ENCODE data around the gene NAV3. TPM values are rescaled to one million over a fixed set of nuclear protein-coding genes. Genes with fewer than 3 reads are reported as not detected.

The NAV3 gene
- total and polyA plus RNA-seq, 7 donors: 0.47 to 4.2 (median 2.2) TPM

DNA sequence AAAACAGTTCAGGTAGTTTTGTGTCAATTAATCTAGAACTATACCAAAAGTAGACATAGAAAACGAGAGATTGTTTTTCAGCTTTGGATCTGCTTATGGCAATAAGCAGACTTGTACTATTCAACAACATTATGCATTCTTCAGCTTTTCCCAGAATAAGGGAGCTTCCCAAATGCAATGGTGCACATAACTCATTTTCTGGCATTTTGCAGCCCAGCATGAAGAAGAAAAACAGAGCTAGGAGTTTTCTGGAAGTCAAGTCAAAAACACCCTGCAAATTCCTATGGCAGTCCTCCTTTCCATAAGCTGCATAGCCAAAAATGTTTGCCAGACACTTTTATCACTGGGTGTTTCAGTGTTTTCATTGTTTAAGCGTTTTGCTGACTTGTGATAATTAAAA is 314.7 kb downstream of the NAV3 start:
- TF ChIP-seq, protein P1, sequence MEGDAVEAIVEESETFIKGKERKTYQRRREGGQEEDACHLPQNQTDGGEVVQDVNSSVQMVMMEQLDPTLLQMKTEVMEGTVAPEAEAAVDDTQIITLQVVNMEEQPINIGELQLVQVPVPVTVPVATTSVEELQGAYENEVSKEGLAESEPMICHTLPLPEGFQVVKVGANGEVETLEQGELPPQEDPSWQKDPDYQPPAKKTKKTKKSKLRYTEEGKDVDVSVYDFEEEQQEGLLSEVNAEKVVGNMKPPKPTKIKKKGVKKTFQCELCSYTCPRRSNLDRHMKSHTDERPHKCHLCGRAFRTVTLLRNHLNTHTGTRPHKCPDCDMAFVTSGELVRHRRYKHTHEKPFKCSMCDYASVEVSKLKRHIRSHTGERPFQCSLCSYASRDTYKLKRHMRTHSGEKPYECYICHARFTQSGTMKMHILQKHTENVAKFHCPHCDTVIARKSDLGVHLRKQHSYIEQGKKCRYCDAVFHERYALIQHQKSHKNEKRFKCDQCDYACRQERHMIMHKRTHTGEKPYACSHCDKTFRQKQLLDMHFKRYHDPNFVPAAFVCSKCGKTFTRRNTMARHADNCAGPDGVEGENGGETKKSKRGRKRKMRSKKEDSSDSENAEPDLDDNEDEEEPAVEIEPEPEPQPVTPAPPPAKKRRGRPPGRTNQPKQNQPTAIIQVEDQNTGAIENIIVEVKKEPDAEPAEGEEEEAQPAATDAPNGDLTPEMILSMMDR (IDR thresholded peaks at IDR 0.05): no peak
- intact Hi-C loops (cut with DNase I): no loop called here
- ATAC-seq: no peak
- Histone ChIP-seq H3K4me1 (no peaks in the 10 kb centered on the region), H3K36me3 (ENCODE audit: insufficient read depth in 1 of 2, low read depth in 1 of 2) (no peaks in the 10 kb centered on the region), H3K27ac (no peak overlapping the region), H3K4me3 (no peak overlapping the region), H3K9me3 (no peaks in the 10 kb centered on the region), H3K27me3 (ENCODE audit: insufficient read depth in 3 of 3, low read length in 2 of 3) (no peaks in the 10 kb centered on the region)
- DNase-seq: no peak
- 58 to 80% (median 68%) methylated on average over 2 of the region's 2 CpGs for WGBS, 3 donors

DNA sequence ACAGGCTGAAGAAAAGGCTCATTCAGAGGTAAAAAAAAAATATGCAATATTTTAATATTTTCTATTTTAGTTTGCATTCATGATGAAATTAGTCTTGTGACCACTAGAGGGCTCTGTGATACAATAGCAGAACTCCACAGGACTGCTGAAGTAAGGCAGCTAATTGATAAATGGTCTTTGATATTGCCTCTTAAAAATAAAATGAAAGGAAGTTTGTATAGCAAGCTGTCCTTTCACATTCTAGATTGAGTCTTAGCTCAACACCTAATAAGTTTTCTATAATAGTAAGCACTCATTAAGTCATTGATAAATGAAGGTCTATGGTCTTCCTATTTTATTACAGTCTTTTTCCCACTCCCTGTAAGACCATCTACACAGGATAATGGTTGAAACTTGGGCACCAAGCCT is 315.7 kb downstream of the NAV3 start:
- Histone ChIP-seq H3K4me3 (no peak overlapping the region), H3K9me3 (no peaks in the 10 kb centered on the region), H3K4me1 (no peaks in the 10 kb centered on the region), H3K27me3 (ENCODE audit: insufficient read depth in 3 of 3, low read length in 2 of 3) (no peaks in the 10 kb centered on the region), H3K27ac (no peak overlapping the region), H3K36me3 (ENCODE audit: insufficient read depth in 1 of 2, low read depth in 1 of 2) (no peaks in the 10 kb centered on the region)
- intact Hi-C loops (cut with DNase I): no loop called here
- TF ChIP-seq, protein P1 (IDR thresholded peaks at IDR 0.05): peak; percentile 62
- ATAC-seq: no peak
- no peak for DNase-seq

DNA sequence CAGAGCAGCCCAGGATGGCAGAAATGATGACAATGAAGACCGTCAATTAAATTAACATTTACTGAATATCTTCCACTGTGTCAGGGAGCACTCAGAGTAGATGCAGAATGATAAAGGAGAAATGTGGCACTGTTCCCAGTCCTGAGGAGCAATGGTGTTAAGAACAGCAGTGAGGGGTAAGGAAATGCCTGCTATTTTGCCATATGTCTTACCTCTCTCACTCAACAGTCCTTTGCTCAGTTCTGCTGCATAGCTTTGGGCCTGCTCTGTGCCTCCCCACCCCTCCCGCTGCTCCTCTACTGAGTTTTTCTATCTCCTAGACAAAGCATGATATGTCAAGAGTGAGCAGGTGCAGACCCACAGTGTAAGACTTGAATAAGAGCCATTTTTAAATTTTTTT is 318.8 kb downstream of the NAV3 start:
- Histone ChIP-seq H3K27me3 (ENCODE audit: insufficient read depth in 3 of 3, low read length in 2 of 3) (no peaks in the 10 kb centered on the region), H3K9me3 (no peaks in the 10 kb centered on the region), H3K27ac (no peak overlapping the region), H3K36me3 (ENCODE audit: insufficient read depth in 1 of 2, low read depth in 1 of 2) (no peaks in the 10 kb centered on the region), H3K4me3 (no peak overlapping the region), H3K4me1 (no peaks in the 10 kb centered on the region)
- DNase-seq: no peak
- TF ChIP-seq, protein P1 (IDR thresholded peaks at IDR 0.05): no peak
- ATAC-seq: no peak
- 60 to 69% (median 66%) methylated on average over 2 of the region's 2 CpGs for WGBS, 3 donors
- intact Hi-C loops (cut with DNase I): no loop called here

DNA sequence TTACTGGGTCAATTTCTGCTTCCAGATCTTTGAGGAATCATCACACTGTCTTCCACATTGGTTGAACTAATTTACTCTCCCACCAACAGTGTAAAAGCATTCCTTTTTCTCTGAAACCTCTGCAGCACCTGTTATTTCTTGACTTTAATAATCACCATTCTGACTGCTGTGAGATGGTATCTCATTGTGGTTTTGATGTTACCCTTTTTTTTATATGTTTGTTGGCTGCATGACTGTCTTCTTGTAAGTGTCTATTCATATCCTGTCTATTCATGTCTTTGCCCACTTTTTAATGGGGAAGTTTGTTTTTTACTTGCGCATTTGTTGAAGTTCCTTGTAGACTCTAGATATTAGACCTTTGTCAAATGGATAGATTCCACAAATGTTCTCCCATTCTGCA is 324.9 kb downstream of the NAV3 start:
- Histone ChIP-seq H3K9me3 (no peaks in the 10 kb centered on the region), H3K4me1 (no peaks in the 10 kb centered on the region), H3K4me3 (no peak overlapping the region), H3K27me3 (ENCODE audit: insufficient read depth in 3 of 3, low read length in 2 of 3) (no peaks in the 10 kb centered on the region), H3K36me3 (ENCODE audit: insufficient read depth in 1 of 2, low read depth in 1 of 2) (no peaks in the 10 kb centered on the region), H3K27ac (no peak overlapping the region)
- intact Hi-C loops (cut with DNase I): no loop called here
- TF ChIP-seq, protein P1 (IDR thresholded peaks at IDR 0.05): no peak
- 95 to 100% (median 100%) methylated on average over 1 of the region's 1 CpG for WGBS, 3 donors
- DNase-seq (no peak), ATAC-seq (no peak)

DNA sequence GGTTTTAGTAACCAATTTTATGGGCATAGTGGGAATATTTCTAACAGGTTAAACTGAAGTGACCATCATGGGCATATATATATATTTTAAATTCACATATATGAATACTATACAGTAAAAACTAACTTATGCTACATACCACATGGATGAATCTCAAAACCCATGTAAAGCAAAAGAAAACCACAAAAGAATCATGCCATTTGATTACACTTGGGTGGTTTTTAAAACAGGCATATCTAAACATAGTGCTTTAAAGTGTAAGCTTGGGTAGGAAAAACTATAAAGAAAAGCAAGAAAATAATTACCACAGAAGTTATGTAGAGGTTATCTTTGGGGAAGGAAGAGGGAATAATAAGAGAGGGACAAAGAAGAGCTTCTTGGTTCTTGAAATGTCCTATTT is 326.1 kb downstream of the NAV3 start:
- no peak overlapping the region for H3K4me3 ChIP-seq
- no peaks in the 10 kb centered on the region for H3K27me3 ChIP-seq (ENCODE audit: insufficient read depth in 3 of 3, low read length in 2 of 3)
- intact Hi-C loops (cut with DNase I): no loop called here
- H3K9me3 ChIP-seq: no peaks in the 10 kb centered on the region
- TF ChIP-seq, protein P1 (IDR thresholded peaks at IDR 0.05): no peak
- DNase-seq (no peak), ATAC-seq (no peak)
- H3K36me3 ChIP-seq (ENCODE audit: insufficient read depth in 1 of 2, low read depth in 1 of 2): no peaks in the 10 kb centered on the region
- H3K27ac ChIP-seq: no peak overlapping the region
- H3K4me1 ChIP-seq: no peaks in the 10 kb centered on the region
